SK-N-MC (cell line): ENCODE measurements around the gene THY1.

Experiments
- EZH2 ChIP-seq: fragments of 200-600 bp; sonication (generic); IDR thresholded peaks from one replicate; pipeline ENCODE4 v1.6.1; 2017; ENCODE audit warnings: antibody characterized with exemption
- FOXP2 ChIP-seq: optimal IDR thresholded peaks from 2 replicates; pipeline ENCODE3; 2011; ENCODE audit warnings: mild to moderate bottlenecking, moderate library complexity; ENCODE audit not compliant: insufficient read depth; ENCODE audit errors: extremely low read length, control extremely low read depth
- POLR2AphosphoS5 ChIP-seq: IDR thresholded peaks from 2 replicates; pipeline ENCODE4 v1.6.1; 2012; ENCODE audit warnings: mild to moderate bottlenecking, low read depth, low read length, borderline replicate concordance

DNA sequence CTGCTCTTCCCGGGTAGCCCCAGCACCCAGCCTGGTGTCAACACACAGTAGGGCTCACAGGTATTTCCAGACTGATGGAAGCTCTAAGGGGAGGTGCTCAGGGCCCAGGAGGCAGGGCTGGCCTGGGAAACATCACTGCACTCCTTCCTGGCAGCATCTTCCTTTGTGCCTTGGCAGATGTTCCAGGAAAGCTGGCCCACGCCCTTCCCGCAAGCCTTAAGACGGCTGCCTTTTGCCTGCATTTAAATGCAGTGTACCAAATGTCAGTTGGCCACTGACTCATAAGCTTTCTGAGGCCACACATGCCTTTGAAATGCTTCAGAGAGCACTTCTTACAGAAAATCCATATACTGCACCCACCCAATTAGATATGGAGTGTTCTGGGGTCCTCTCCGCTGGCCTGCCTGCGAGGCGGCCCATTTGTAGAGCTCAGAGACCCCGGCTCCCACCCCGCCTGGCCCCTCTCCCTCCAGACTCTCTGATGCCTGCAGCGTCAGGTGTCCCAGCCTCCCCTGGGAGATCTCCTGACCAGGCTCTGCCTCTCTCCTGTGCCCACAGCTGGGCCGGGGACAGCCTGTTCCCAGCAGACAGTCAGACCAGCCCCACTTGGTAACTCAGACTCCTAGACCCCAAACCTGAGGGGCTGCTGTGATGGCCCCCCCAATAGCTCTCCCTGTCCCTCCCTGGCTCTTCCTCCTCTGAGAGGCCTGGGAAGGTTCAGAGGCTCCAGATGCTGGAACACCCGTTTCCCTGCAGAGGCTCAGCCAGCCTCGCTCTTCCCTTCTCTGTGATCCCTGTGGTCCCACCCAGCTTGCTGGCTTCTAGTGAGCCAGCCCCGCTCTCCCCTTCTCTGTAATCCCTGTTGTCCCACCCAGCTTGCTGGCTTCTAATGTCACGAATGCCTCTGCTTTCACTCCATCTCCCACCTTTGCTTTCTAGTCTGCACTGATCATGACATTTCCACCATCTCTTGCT, 47.6 kb upstream of the THY1 start:
- TF ChIP-seq POLR2AphosphoS5 (no peak), FOXP2 (no peak), EZH2 (no peak)
